ENCODE measurements around the gene SFRP5.

DNA sequence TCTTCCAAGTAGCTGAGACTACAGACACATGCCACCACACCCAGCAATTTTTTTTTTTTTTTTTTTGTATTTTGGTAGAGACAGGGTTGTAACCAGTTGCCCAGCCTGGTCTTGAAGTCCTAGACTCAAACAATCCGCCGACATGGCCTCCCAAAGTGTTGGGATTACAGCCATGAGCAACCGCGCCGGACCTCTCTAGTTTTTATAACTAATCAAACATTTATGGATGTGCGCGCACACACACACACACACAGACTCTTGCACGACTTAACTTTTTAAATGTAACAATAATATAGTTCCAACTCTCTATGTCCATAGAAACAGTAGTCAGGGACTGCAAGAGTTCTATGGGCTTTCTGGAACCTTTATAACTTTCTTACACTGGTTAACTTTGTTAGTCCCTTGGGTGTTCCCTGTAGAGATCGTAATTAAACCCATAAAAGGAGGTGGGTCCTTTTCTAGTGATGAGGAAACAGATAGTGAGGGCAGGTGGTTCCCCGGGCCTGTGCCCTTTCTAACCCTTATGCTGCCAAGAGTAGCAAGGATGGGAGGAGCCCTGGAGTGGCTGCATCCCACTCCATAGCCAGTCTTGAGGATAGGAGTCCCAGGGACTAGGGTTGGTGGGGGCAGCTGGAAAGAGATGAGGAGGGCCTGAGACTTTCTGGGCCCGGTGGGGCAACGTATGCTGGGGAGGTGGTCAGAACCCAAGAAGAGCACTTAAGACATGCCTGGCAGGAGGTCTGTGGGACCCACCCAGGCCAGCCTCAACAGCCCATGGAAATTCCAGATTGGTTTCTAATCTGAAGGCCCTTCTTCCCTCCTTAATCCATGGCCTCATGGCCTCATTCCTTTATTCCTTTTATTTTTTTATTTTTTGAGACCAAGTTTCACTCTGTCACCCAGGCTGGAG lies 49.7 kb downstream of the SFRP5 start:
- TF ChIP-seq, protein P1, sequence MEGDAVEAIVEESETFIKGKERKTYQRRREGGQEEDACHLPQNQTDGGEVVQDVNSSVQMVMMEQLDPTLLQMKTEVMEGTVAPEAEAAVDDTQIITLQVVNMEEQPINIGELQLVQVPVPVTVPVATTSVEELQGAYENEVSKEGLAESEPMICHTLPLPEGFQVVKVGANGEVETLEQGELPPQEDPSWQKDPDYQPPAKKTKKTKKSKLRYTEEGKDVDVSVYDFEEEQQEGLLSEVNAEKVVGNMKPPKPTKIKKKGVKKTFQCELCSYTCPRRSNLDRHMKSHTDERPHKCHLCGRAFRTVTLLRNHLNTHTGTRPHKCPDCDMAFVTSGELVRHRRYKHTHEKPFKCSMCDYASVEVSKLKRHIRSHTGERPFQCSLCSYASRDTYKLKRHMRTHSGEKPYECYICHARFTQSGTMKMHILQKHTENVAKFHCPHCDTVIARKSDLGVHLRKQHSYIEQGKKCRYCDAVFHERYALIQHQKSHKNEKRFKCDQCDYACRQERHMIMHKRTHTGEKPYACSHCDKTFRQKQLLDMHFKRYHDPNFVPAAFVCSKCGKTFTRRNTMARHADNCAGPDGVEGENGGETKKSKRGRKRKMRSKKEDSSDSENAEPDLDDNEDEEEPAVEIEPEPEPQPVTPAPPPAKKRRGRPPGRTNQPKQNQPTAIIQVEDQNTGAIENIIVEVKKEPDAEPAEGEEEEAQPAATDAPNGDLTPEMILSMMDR (IDR thresholded peaks at IDR 0.05), result no peak
- TF ChIP-seq ZFX (IDR thresholded peaks at IDR 0.05; ENCODE audit: borderline replicate concordance), result no peak

Measured in 22Rv1 (cell line).